Suppressor macrophage treated with lipopolysaccharide for 1 hour (primary cell): ENCODE measurements around the gene TSC22D1.
"Not testable (repeated sequence)": the region's sequence is repeated elsewhere in the genome, so short reads cannot be mapped to it uniquely, and the experiment has no call there.

Experiments used
- DNase-seq, 3 donors: peaks; one replicate each; pipeline ENCODE4 v3.0.0-alpha.2; 2020 to 2022

TSC22D1 gene

DNA sequence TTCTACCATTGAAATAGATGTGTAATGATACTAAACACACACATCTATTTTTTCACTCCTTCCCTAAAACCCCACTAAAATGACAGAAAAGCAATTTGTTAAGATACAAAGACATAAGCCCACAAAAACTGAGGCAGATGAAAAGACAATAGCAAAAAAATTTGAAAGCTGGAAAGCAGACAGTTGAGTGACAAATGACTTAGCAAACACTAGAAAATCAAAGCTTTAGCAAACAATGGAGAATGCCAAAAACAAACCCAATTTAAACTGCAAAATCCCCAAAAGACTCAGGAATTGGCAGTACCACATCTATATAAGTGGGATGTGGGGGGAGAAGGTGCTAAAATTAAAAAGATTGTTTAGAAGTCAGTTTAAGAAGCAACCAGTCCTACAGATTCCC lies 9.5 kb downstream of the TSC22D1 start:
- no peak for DNase-seq

DNA sequence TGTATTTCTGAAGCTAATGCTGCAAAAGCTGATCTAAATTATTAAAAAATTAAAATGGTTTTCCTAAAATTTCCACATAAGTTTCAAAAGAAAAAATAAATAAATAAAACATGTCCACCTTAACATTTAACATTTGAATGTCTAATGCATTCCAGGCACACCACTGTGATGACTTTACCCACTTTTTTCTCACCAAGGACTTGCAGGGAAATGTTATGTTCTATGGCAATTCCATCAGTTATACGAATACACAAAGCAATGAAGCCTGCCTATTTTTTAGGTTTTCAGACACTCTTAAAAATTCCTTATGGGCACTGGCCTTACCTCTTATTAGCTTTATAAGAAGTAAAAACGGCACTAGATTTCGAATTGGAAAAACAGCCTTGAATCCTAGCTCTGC lies 10.2 kb downstream of the TSC22D1 start:
- DNase-seq: no peak

DNA sequence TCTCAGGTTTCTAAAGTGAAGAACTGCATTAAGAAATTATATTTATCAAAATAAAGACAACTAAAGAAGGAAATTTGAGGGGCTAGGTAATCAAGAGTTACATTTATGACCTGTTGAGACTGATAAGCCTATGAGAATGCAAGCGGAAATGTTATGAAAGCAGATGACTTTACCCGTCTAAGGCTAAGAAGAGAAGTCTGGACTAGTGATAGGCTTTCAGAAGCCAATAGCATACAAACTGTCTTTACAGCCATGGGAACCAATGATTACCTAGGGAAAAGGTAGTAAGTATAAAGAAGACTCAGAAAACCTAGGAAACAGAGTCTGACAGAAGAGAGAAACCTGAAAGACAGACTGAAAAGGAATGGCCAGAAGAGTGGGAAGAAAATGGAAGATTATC lies 11.2 kb downstream of the TSC22D1 start:
- DNase-seq: no peak

DNA sequence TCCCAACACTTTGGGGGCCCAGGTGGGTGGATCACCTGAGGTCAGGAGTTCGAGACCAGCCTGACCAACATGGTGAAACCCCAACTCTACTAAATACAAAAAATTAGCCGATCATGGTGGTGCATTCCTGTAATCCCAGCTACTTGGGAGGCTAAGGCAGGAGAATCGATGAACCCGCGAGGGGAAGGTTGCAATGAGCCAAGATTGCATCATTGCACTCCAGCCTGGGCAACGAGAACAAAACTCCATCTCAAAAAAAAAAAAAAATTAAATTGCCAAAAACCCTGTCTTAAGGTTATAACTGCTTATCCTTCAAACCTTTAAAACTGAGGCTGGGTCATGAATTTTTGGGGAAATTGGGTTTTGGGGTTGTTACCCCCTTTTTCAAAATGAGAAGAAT lies 13.3 kb downstream of the TSC22D1 start:
- DNase-seq: not testable (repeated sequence)

DNA sequence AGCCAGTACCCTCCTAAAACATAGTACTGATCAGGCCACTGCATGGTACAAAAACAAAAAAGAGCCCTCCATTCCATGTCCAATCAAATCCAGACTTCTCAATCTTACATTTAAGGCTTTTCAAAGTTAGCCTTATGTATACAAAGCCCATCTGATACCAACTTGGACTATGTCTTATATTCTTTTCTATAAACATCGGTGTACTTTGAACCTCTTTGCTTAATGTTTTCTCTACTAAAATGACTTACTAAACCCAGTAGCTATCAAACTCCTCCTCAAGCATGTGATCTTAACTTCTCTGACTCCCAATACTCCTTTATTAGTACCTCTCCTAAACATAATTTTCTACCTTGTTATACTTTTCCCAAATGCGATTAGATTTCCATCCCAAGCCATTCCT lies 14.8 kb downstream of the TSC22D1 start:
- DNase-seq: no peak

DNA sequence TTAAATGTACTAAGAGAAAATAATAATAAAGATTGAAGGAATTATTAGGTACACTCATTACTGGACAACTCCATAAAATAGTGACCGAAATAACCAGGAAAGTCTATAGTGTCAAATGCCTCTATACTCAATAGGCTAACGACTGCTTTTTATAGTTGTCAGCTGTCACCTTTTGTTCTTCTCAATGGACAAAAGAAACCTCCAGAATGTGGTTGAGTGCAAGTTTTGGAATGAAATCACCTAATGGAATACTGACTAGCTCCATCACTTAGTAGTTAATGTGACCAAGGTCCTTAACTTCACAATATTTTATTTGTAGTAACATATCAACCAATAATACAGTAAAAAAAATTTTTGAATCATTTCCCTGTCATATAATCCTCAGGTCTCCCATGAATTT lies 18.1 kb downstream of the TSC22D1 start:
- no peak for DNase-seq

DNA sequence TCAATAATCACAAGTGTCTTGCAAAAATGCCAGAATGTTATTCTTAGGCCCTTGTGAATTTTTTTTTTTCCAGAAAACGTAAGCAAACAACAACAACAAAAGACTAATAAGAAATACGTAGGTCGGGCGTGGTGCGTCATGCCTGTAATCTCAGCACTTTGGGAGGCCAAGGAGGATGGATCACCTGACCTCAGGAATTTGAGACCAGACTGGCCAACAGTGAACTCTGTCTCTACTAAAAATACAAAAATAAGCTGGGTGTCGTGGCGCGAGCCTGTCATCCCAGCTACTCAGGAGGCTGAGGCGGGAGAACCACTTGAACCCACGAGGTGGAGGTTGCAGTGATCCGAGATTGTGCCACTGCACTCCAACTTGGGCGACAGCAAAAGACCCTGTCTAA lies 20.9 kb downstream of the TSC22D1 start:
- no peak for DNase-seq

DNA sequence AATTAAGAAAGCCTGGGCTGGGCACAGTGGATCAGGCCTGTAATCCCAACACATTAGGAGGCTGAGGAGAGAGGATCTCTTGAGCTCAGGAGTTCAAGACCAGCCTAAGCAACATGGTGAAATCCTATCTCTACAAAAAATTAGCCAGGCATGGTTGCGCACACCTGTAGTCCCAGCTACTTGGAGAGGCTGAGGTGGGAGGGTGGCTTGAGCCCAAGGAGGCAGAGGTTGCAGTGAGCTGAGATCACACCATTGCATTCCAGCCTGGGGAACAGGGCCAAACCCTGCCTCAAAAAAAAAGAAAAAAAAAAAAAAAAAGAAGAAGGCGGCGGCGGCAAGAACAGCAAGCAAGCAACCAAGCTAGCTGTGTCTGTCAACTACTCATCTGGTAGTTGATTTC lies 26.7 kb downstream of the TSC22D1 start:
- no peak for DNase-seq

DNA sequence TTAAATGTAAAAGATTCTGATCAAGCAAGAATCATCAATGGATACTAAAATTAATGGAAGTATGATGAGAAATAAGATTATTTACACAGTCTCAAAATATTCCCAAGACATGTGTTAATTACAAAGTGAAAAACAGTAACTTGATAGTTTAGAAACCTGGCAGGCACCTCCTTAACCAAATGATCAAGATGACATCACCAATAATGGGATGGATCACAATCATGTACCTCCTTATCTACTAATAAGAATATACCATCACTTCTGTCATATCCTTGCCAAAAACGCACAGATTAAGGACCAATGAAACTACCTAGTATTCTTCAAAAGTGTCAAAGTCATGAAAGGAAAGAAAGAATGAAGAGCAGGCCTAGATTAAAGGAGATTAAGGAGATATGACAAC lies 30.0 kb downstream of the TSC22D1 start:
- no peak for DNase-seq

DNA sequence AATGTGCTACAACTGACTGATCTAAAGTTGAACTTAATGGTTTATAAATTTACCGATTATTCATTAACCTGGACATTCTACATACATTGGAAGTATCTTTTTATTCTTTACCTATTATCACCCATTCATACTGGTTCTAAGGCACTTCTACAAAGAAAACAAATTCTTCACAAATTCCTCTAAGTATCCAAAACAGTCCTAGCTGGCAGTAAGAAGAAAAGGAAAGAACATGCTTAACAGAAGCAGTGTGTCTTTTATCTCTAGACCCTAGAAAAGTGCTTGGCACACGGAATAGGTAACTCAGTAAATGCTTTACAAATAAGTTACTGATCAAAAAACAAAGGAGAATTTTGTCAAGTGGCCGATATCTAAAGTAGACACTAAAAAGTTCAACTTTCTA lies 32.8 kb downstream of the TSC22D1 start:
- DNase-seq: no peak

DNA sequence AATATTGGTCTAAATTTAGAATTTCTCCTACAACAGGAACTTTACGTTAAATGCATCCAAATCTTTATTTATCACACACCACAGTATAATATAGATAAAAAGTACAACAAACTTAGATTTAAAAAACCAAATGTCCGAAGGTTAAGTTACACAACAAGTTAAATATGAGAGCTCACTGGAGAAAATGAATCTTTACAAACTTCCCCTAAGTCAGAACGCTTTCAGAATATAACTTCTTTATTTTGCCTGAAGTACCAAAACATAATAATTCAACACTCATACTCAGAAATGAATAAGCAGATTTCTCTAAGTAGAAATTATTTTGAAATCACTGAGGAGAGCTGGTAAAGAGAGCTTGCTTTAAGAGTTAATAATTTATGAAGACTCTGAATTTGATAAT lies 33.8 kb downstream of the TSC22D1 start:
- DNase-seq: peak; percentile 14 to 60 (median 58)

DNA sequence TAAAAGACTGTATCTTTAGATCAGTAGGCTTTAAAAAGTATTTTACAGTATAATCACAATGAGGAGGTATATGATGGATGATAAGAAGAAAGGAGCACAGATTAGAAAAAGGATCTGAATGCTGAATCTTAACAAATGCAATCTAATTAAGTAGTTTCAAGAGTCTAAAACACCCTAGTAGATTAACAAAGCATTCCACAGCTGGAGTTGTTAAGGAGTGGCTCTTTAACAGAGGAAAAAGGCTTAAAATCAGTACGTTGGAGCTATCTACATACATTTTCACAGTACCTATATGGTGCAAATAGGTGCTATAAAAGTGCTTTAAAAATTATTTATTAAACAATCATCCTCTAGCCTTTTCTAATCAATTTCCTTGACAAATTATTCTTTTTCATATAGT lies 34.5 kb downstream of the TSC22D1 start:
- DNase-seq: no peak

DNA sequence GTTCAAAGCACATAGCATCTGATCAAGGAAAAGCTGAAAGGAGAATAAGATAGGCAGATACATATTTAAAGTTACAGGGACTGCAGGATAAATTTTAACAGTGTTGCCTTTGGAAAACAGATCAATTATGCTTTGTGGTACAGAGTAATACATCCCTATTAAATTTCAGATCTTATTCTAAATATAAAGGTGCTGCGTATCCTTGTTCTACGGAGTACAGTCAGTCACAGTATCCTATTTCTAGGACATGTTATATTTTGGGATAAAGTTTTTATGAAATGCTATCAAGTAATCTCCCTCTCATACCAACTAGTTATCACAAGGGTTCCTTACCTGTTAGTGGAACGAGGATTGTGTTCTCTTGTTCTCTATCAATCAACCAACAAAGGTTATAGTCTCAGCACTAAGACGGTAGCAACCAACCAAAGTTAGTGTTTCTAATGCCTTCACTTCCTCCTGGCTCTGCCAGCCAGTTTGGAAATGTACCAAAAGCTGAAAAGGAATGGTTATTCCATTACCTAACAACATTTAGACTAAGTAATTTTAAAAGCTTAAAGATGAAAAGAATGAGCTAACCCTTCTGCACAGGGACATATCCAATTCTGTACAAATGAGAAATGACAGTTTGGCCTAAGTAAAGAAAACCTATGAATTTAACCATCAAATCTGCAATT lies 35.2 kb downstream of the TSC22D1 start:
- no peak for DNase-seq

DNA sequence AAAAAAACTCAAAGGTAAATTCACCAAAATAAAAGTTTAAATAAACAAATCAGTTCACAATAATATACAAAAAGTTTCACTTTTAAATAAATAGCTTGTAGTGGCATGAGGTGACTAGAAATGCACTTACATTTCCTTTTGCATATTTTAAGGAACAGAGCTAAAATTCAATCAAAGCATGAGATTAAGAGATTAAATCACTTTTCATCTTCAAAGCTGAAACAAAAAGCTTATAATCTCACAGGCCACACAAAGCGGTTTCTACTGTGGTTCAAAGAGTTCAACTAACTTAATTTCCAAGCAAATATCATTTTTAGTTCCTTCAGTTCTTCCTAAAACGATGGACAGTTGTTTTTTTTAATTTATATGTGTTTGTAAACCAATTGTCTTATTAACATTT lies 38.9 kb downstream of the TSC22D1 start:
- no peak for DNase-seq

DNA sequence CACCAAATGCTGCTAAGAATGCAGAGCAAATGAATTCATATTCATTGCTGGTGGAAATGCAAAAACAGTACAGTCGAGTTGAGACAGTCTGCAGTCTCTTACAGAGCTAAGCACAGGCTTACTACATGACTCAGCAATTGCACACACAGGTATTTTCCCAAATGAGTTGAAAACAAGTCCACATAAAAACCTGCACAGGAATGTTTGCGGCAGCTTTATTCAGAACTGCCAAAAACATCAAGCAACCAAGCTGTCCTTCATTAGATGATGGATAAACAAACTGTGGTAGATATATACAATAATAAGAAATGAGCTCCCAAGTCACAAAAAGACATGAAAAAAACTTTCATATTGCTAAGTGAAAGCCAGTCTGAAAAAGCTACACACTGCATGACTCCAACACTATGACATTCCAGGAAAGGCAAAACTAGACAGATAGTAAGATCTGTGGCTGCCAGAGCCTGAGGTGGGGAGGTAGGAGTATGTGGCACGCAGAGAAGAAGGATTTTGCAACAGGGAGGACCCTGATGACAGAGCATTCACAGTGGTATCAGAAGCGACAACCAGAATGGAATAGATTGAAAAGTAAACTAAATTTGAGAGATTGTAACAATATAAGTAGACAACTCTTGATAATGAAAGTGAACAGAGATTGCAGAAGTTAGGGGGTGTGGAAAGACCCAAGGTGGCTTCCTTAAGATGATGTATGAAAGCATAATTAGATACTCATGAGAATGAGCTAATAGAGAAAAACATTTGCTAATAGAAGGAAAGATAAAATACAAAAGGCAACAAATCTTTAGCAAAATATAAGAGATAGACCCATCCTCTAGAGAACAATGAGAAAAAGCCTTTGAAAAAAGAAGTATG lies 52.7 kb downstream of the TSC22D1 start:
- peak; percentile 62 to 72 (median 63) for DNase-seq

DNA sequence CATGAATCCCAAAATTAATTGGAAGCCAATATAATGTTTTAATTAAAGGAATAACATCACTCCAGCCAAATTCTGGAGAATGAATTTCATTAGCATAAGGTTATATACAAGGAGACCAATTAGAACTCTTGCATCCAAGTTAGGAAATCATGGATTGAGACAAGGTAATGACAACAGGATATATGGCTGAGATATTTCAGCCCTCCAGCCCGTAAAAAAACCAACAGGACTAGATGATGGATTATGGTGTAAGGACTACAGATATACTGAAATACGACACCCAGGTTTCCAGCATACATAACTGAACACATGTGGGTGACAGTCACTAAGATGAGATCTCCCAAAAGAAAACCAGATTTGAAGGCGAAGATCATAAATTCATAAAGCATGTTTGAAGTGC lies 56.5 kb downstream of the TSC22D1 start:
- DNase-seq: no peak

DNA sequence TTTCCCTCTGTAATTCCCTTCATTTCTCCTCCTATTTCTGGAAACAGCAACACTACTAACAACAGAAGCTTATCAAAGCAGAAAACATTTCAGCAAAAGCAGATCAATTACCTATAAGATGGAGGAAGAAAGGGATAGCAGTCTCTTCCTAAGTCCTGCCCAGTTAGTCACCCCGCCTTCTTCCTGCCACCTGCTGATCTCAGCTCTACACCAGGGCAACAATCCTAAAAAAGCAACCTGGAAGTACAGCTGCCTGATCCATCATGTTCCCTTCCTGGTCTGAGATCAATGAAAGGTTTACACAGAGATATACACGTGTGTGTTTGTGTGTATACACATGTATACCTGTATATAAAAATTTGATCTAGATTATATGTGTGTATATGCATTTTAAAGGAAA lies 59.4 kb downstream of the TSC22D1 start:
- no peak for DNase-seq

DNA sequence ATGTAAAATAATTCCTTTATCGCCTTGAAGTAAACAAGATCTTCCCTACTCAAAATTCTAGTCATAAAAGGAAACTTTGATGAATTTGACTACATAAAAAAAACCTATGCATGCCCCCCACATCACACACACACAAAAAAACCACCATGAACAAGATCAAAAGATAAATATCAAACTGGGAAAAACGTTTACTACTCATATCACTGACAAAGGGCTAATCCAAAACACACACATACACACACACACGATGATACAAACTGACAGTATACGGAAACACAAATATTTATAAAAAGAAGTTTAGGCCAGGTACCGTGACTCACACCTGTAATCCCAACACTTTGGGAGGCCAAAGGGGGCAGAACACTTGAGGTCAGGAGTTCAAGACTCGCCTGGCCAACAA lies 61.9 kb downstream of the TSC22D1 start:
- no peak for DNase-seq

DNA sequence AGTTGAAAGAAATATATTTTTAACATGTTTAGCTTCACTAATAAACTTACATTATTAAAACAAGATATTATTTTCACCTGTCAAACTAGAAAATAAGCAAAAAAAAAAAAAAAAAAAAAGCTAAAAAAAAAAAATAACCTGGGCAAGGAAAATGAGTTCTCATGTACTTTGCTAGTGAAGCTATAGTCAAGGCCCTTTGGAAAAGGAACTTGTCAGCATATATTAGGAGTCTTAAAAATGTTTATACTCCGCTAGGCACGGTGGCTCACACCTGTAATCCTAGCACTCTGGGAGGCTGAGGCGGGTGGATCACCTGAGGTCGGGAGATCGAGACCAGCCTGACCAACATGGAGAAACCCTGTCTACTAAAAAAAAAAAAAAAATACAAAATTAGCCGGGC lies 66.3 kb downstream of the TSC22D1 start:
- DNase-seq: not testable (repeated sequence)

DNA sequence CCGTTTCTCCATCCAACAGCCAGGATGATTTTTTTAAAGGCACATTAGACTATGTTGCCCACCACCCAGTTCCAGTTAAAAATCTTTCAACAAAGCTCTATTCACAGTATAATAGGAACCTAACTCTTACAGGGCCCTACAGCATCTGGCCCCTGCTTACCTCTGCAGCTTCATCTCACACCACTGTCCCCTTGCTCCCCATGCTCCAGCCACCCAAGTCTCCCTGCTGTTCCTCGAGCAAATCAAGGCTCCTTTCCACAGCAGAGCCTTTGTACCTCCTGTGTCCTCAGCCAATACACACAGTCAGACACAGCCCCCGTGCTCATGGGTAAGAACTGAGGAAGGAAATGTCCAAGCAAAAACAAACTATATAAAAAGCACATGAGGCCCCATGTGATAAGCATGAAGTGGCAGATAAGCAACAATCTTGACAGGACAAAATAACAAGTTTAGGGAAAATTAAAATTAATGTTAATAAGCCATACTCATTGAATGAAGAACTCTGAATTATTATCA lies 67.5 kb downstream of the TSC22D1 start:
- DNase-seq: no peak

DNA sequence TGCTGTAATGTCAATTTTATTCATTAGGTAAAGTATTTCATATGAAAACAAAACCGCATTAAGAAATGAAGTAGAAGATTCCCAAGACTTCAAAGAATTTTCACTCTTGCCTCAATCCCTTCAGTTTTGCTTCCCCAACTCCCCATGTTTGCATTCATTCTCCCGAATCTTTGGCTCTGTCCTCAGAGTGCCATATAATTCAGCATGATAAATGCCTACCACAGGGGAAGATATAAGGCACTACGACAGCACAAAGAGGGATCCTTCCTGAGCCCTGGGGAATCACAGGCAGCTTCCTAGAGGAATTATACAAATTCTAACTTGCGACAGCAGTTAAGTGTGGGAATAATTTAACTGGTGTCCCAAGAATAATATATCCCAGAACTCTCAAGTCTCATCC lies 68.5 kb downstream of the TSC22D1 start:
- no peak for DNase-seq

DNA sequence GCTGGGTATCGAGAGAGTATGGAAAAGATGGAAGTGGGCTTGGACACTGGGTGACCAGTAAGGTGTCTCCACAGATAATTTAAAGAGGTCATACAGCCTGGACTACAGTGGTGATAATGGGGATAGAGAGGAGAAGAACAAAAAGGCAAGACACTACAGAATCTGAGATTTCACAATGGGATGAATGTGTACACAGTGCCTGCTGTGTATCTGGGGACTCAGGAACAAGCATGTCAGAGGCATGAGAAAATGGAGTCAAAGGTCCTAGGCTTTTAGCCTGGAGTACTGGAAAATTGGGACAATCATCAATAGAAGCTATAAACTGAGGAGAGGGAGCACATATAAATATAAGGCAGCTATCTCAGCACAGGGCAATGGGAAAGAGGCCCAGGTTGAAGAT lies 69.4 kb downstream of the TSC22D1 start:
- no peak for DNase-seq

DNA sequence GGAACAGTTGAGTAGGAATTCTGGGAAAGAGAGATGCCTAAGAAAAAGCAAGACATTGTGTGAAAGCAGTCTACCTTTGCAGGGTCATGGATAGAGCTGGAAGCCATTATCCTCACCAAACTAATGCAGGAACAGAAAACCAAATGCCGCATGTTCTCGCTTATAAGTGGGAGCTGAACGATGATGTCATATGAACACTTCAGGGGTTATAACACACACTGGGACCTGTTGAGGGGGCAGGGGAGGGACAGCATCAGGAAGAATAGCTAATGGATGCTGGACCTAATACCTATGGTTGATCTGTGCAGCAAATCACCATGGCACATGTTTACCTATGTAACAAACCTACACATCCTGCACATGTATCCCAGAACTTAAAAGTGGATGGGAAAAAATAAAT lies 69.9 kb downstream of the TSC22D1 start:
- no peak for DNase-seq

DNA sequence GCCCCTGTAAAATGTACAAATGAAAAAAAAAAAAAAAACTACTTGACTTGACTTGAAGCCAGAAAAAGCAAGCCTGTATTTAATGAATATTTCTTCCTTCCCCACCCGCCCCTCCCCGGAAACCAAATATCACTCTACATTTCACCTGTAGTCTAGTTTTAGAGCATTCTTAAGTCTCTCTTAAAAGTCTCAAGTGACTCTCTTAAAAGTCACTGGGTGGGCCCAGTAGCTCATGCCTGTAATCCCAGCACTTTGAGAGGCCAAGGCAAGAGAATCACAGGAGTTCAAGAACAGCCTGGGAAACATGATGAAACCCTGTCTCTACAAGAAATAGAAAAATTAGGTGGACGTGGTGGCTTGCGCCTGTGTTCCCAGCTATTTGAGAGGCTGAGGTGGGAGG lies 72.0 kb downstream of the TSC22D1 start:
- no peak for DNase-seq
